Measurements from ENCODE around the gene MEGF6.

MEGF6 gene

DNA sequence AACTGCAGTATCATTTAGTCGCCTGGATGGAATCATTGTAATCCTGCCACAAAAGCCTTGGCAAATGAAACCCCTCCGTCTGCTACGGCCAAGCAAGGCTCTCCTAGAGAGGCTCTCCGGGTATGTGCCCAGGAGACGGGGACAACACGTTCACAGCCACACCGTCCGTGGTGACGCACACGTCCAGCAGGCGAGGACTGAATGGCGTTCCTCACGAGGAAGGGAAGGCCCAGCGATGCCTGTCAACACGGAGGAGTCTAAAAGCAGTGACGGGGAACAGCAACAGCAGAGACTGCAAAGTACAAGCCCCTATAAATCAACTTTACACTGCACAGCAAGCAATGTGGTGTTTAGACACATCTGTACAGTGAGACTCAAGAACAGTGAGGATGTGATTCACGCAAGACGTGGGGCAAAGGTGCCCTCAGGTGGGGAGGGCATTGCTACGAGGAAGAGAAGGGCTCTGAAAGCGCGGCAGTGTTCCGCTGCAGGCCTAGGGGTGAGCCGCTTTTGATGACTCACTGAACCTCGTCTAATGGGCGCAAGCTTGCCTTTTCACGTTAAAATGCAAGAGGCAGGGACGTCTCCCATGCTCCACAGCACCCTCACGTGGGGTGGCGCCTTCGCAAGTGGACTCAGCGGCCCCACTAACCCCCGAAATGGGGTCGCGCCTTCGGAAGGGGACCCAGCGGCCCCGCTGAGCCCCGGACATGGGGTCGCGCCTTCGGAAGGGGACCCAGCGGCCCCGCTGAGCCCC, 31.8 kb upstream of the MEGF6 start:
- no peak for DNase-seq (ENCODE audit: low read depth)

DNA sequence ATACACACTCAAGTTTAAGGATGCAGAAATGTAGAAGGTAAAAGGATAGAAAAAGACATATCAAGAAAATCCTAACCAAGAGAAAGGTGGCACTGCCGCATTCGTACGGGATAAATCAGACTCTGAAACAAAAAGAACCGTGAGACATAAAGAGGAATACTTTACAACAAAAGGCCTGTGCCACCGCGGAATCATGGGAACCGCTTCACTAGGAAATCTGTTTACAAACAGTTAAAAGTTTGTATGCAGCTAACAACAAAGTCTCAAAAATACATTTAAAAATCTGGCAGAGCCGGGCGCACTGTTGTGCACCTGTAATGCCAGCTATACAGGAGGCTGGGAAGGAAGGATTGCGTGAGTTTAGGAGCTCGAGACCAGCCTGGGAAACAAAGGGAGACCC, 30.5 kb upstream of the MEGF6 start:
- DNase-seq (ENCODE audit: low read depth): no peak

DNA sequence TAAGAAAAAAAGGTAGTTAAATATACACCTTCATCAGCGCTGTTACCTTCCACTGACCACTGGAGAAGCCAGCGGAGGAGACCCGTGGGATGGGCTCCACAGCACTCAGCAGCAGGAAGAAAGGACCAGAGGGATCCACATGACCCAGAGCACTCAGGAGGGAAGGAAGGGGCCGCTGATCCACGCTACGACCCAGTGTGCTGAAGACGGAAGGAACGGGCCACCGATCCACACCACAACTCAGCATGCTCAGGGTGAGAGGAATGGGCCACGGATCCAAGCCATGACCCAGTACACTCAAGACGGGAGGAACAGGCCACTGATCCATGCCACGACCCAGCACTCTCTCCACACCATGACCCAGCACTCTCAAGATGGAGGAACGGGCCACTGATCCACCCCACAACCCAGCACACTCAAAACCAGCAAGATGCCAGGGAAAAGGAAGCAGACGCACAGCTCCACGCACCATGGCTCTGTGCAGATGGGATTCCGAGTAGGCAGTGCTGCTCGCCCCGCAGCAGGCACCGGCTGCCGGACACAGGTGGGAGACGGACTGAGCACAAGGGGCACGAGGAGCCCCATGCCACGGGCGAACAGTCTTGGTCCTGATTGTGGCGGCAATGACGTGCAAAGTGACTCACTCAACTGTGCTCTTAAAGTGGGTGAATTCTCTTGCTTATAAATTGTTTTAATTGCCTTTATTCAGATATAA, 29.9 kb upstream of the MEGF6 start:
- DNase-seq (ENCODE audit: low read depth): no peak

DNA sequence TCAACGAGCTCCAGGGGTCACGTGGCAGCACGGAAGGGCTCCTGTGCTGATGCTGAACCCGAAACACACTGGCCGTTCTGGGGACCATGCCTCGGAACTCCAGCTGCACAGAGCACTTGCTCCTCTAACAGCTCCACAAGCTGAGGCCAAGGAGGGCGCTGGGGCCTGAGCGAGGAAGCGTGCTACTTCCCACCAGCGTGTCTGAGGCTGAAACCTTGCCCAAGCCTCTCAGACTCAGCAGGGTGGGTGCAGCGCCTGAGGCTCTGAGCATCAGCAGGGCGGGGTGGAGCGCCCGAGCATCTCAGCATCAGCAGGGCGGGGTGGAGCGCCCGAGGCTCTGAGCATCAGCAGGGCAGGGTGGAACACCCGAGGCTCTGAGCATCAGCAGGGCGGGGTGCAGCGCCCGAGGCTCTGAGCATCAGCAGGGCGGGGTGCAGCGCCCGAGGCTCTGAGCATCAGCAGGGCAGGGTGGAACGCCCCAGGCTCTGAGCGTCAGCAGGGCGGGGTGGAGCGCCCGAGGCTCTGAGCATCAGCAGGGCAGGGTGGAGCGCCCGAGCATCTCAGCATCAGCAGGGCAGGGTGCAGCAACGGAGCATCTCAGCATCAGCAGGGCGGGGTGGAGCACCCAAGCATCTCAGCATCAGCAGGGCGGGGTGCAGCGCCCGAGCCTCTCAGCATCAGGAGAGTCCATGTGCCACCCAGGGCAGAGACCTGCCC, 29.0 kb upstream of the MEGF6 start:
- DNase-seq (ENCODE audit: low read depth): no peak

GRCh38 chr1:3639397-3639911, 28.1 kb upstream of the MEGF6 start:
- DNase-seq (ENCODE audit: low read depth): no peak

GRCh38 chr1:3638676-3639075, 27.4 kb upstream of the MEGF6 start:
- no peak for DNase-seq (ENCODE audit: low read depth)

DNA sequence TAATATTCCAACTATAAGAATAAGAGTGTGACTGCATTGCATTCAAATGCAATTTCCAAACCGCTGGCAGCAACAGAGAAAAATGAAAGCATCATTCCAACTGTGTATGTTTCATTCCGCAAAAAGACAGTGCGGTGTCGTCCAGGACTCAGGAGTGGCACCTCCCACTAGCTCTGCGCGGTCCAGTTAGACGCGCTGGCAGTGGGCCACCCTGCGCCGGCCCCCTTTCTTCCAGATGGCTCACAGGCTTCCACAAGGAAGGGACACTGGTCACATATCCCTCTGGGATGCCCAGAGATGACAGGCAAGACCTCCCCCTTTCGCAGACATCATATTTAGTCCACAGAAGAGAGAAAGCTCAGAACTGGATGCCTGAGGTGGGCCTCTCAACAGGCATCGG, 26.7 kb upstream of the MEGF6 start:
- DNase-seq (ENCODE audit: low read depth): no peak

- DNase-seq (ENCODE audit: low read depth): no peak
These were observed 25.2 kb upstream of the MEGF6 start for GRCh38 chr1:3636531-3636930.

- no peak for DNase-seq (ENCODE audit: low read depth)
These were observed 24.8 kb upstream of the MEGF6 start for GRCh38 chr1:3636080-3636479.

DNA sequence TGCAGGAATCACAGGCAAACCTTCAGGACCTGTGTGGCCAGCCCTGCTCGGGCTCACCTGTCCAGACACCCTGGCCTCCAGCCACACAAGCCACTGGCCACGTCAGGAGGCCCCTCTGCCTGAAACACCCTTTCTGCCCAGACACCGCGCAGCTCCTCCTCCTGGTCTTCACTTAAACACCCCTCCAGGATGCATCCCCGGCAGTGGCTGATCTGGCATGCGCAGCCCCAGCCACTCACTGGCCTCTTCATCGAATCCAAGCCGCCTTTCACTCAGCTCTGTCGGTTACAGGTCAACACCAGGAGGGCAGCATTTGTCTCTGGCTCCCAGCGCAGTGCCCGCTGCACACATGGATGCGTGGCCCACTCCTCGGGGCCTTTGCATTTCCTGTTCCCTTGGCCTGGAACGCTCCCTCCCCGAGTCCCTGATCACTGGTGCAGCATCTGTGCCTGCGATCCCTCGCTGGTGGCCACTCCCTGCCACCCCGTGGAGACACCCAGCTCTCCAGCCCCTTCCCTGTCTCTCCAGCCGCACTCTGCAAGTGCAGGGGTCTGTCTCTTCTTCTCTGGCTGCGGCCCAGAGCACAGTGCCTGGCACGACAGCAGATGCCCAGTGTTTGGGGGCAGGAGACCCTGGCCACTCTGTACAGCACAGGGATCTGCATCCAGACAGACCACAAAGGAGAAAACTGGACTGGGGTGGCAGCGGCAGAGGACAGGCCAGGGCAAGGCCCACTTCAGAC, 22.9 kb upstream of the MEGF6 start:
- DNase-seq (ENCODE audit: low read depth): no peak

GRCh38 chr1:3633344-3634058, 22.2 kb upstream of the MEGF6 start:
- no peak for DNase-seq (ENCODE audit: low read depth)

DNA sequence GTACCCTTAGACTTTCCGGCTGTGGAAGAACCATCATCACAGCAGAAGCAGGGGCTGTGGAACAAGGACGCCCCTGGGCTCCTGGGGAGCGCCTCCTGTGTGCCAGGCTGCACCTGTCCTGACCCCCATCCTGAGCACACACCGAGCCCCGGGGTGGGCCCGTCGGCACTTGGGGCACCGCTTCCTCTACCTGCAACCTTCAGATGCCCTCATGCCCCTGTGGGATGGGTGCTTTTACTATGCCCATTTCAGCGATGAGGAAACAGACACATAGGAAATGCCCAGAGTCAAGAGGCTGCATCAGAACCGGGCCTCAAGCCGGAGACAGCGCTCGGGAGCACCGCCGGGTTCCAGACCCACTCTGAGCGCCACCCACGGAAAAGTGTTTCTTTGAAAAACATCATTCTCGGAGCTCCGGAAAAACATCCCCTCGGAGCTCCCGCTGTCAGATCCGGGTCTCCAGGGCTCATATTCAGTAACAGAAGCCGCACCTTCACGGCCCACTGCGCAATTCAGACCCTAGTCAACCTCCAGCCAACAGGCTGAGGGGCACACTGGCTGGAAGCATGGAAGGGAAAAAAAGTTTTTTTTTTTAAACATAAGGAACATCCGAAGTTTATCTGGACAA, 21.5 kb upstream of the MEGF6 start:
- DNase-seq (ENCODE audit: low read depth): no peak

GRCh38 chr1:3632298-3632697, 21.0 kb upstream of the MEGF6 start:
- DNase-seq (ENCODE audit: low read depth): no peak

DNA sequence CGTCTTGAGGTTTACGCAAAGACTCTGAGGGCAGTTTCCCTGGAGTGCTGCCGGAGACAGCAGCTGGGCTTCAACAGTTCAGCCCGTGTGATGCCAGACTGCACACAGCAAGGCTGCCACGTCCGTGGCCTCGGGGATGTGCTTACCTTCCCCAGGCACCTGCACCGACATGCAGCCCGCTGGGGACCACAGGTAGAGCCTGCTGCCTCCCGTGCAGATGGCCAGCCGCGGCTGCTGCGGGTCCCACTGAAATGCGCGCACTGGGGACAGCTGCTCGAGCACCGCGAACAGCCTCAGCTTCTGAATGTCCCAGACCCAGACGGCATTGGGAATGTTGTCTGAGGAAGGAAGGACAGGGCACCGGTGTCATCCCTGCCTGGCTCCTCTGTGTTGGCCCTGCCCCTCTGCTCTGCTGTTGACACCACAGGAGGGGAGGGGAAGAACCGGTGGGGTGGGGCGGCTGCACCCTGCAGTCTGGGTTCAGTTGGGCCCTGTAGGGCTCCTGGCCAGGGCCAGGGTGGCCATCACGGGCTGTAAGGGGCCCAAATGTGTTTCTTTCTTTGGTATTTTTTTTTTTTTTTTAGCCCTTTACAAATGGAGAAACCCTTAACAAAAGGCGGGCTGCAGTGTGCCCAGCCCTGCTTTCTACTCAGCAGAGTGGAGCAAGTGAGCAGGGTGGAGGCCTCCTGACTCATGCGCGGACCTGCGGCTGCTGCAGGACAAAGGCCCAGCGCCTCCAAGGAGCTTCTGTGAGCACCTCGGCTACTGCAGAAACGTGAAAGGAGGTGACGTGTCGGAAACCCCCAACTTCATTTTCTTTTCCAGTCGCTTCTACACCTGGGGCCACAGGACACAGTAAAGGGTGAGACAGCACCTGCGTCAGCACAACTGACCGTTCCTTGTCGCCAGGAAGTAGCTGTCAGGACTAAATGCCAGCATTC, 20.3 kb upstream of the MEGF6 start:
- DNase-seq (ENCODE audit: low read depth): no peak

- DNase-seq (ENCODE audit: low read depth): no peak
These were observed 19.6 kb upstream of the MEGF6 start for GRCh38 chr1:3630914-3631313.

DNA sequence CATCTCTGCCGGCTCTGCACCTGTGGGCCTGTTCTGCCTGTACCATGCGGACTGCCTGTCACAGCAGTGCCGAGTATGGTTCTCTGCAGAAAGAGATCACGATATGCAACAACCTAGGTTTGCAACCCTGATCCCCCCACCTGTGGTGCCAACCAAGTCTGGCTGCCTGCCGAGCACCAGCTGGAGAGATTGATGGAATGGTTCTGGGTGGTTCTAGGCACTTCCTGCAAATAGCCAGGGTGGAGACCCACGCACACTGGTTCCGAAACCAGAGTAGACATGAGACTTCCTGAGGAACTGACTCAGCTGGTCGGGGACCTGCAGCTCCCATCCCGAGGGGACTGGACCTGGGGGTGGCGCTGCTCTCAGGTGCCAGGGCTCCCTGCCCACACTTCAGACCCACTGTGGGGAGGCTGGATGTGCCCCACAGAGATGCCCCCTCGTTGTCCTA, 18.9 kb upstream of the MEGF6 start:
- DNase-seq (ENCODE audit: low read depth): no peak

- DNase-seq (ENCODE audit: low read depth): no peak
These were observed 18.4 kb upstream of the MEGF6 start for GRCh38 chr1:3629561-3630160.

- no peak for DNase-seq (ENCODE audit: low read depth)
These were observed 17.1 kb upstream of the MEGF6 start for GRCh38 chr1:3628445-3628844.

DNA sequence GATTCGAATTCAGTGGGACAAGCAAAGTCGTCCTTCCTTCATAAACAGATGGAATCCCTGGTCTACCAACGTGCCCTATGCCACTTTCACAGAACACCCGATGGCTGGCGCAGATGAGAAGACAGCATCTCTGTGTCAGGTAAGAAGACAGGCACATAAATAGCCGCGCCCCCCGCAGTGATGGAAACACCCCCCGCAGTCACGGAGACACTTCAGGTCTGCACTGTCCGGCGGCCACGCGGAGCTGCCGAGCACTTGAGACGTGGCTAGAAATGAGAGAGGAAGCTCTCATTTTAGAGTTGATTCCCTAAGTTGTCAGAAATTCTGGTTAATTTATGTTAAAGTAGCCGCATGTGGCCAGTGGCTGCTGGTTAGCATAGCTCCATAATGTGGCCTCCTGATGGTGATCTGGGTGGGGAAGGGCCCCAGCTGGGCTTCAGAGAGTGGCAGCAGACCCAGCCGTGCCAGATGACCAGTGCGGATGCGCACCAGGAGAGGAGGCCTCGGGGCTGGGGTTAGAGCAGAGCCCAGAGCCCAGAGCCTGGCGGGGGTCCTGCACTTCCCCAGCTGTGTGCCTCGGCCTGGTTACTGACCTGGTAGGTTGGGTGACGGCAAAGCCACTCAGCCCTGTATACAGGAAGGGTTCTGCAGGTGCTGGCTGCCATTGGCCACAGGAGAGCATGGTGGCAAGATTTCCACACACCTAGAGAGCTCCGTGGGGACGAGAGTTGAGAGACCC, 16.4 kb upstream of the MEGF6 start:
- DNase-seq (ENCODE audit: low read depth): no peak

Data from stimulated activated CD8-positive, alpha-beta memory T cell treated with anti-CD3 and anti-CD28 coated beads, Interleukin-15, amount 100 ng/mL, for 1 hour (primary cell).